ENCODE data around the gene GLCCI1.

Gene GLCCI1

DNA sequence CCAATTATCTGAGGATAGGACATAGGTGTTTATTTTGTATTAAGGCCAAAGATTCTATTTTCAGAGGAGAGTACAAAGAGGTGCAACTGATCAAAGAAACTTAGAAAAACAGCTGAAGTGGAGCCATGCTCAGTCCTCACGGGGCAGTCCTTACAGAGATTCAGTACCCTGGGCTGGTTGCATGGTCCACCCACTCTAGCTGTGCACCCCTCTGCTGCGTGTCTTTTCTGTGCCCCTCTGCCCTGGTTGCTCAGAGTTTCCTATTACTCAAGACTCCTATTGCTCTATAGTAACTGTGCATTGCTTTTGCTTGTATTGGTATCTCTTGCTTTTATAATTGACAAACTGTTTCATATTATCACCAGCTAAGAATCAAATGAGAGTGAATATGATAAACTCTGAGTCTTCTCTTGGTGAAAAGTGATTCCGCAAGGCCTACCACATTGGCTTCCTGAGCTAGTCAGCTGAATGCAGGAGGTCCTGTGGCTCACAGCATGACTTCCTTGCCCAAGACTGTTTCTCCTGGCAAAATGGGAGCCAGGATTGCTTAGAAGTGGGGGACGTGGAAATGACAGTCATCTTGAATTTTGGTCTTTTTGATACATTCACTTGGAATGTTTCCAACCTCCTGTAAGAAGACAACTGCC is 137.0 kb downstream of the GLCCI1 start:
- no peak for DNase-seq

DNA sequence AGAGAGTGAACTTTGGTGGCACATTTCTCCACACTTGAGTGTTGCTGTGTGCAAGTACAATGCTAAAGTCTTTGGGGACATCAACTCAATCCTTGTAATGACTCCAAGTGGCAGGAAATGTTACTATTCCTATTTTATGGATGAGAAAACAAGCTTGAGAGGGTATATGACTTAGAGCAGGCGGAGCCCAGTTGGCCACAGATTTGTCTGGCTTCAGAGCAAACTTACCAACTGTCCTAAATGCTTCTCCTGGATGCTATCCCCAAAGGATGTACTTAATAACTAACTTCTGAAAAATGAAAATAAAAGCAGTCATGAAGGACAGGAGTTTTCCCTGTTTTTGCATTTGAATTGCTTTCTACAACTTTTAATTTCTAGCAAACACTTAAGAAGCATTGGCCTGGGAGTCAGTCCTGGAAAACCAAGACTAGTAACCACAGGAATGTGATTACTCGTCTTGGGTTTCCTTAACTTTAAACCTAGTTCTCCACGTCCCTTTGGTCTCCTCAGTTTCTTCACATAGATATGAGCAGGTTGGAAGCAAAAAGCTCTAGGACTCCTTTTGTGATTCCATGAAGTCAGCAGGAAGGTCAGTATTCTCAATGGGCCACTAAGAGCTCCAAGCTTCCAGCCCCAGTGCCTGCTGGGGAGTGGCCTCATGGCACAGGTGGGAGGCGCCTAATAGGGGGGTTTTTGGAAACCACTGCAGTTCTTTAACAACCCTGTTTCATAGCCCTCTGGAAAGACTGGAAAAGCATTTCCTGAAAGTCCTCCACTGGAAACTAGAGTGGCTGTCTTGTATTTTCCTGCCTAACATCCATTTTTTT is 140.8 kb downstream of the GLCCI1 start:
- DNase-seq, result no peak

DNA sequence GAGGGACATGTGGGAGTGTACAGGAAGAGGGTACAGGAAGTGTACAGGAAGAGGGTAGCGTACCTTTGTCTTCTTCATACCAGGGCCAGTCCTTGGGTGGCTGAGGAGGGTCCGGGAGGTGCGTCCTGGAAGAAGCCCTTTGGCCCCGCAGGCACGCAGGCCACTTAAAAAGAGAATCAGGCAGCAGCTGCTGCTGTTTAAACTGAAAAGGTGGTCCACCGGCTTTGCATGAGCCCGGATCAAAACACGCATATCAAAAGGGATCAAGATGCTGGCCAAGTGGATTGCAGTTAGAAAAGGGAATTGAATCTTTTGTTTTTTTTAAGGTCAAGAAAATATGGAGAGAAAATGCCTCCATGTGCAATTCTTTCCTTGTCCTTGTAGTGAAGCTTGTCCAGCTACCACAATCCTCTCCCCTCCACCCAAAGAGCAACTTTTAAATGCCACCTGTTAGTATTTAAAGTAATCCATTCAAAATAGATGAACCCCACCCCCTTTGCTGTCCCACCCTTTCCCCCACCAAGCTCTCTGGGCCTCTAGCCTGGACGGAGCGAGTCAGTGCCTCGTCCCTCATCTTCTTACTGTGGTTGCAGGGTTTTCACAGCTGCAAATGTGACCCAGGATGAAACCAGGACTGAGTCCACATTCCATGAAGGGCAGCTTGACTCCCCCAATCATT is 142.8 kb downstream of the GLCCI1 start:
- no peak for DNase-seq

DNA sequence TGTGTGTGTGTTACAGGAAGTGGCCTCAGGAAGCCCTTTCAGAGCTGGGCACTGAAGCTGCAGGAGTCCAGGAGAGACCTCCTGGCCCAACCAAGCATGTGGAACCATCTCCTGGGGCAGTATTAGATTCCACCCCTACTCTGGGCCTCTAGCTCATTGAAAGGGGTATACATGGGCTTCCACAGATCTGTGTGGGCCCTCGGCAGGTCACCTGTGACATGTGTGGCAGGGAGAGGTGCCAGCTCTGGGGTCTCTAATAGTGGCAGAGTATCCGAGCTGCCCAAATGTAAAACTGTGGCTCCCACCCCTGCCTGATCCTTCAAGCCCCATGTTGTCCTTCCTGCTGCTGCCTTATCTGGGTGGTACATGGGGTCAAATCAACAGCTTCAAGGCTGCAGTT is 144.1 kb downstream of the GLCCI1 start:
- DNase-seq, result no peak

DNA sequence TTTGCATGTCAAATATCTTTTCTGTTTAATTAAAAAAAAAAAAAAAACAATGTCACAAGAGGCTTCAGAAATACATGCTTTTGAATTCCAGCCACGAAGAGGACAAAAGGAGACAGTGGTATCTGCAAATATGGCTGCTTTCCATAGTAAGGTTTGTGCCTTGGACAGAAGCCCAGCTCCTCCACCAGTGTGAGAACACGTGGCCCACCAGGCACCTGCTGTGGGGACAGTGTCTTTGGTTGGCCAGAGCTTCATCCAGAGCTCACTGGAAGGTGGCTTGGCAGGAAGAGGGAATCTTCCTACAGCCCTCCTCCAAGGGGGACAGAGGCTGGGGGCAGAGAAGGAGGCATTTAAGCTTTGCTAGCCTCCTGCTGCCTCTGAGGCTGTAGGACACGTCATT is 144.6 kb downstream of the GLCCI1 start:
- no peak for DNase-seq

DNA sequence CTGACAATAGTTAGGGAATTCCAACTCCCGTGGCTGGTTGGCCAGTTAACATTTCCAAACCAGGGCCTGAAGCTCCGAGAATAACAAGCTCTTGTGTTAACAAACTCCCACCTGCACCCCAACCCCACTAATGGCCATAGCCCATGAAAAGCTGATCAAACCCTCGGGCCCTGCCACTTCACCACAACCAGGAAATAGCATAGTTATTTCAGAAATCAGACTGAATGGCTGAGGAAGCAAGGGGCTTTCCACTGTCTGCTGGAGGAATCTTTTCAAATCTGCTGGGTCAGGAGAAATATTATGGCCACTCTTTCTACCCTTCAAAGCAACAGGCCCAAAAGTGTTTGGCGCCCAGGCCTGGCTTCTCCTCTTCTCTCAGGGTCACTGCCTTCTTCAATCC is 145.6 kb downstream of the GLCCI1 start:
- DNase-seq, result no peak

DNA sequence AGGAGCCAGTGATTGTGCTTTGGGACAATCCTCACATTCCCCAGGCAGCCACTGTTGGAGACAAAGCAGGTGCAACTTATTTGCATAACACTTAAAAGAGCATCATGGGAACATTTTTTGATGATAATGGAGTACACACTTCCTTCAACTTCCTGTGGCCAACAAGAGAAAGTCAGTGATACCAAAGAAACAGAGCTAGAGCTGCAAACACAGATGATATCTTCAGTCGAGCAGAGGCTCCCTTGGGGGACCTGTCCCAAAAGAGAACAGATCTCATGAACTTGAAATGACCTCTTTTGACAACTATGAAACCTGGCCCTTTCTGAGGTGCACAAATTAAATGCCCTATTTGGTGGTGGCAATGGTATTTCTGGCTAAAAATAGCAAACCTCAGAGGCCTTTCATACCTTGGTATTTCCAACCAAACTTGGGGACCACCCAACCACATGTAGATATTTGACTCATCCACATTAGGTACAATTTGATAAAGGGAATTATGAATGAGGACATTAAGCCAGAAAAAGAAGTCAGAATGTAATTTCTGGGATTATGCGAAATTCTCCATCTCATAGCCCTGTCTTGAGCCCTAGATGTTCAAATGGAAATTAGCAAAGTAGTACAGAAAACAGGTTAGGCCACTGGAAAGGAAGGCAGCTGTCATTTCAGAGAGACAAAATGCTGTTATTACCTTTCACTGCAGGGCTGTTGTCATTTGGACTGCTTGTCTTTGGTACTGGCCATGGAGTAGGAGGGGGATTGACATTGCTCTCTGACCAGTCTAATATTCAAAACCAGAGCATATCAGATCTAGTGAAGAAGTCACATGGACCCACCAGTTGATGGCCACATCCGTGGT is 147.2 kb downstream of the GLCCI1 start:
- DNase-seq, result no peak

DNA sequence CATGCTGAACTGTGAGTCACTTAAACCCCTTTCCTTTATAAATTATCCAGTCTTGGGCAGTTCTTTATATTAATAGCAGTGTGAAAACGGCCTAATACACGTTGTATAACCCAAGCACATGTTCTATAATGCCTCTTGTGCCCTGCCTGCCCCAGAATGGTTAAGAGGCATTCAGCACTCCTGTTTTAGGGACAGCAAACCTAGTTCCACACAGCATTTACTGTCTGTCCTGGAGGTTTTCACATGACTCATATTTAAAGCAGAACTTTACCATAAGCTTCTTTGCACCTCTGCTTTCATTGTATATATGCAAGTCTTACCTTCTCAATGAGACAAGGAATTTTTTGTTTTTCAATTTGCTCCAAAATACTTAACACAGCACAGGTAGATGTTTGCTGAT is 148.6 kb downstream of the GLCCI1 start:
- no peak for DNase-seq

DNA sequence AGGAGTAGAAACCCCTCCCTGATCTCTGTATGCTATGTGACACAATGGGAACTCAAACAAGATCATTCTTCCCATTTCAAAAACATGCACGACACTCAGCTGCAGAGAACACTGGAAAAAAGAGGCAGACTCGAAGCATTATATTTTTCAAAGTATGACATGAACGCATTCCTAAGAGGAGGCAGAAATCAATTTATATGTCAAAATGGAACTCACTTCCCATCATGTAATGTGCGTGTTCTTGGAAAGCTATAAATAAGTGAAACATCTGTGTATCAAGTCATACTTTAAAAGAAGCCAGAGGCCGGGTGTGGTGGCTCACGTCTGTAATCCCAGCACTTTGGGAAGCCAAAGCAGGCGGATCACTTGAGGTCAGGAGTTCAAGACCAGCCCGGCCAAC is 150.7 kb downstream of the GLCCI1 start:
- DNase-seq, result no peak

DNA sequence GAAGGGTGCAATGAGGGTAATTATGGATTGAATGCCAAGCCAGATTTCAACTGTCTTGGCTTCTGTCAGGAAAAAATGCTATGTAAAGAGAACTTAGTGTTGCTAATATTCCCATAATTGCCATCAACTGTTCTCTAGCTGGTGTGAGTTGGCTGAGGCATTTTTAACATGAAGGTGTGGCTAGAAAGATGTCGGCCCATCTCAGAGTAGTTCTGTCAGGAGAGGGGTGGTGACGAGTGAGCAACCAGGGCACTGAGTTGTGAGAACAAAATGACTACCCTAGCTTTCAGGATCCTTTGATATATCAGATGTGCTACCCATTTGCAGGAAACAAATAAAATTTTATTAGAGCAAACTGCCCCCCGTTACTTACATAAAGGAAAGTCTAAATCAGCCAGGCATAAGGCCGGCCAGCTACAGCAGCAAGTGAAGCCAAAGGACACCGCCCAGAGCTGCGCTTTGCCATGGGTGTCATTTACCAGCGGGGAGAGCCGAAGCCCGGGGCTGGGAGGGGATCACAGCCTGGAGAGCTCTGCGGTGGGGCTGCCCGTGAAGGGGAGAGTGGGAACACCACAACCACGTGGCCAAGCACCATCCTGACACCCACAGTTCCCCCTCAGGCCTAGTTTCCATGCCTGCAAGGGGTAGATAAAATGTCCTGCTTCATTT is 151.9 kb downstream of the GLCCI1 start:
- no peak for DNase-seq

DNA sequence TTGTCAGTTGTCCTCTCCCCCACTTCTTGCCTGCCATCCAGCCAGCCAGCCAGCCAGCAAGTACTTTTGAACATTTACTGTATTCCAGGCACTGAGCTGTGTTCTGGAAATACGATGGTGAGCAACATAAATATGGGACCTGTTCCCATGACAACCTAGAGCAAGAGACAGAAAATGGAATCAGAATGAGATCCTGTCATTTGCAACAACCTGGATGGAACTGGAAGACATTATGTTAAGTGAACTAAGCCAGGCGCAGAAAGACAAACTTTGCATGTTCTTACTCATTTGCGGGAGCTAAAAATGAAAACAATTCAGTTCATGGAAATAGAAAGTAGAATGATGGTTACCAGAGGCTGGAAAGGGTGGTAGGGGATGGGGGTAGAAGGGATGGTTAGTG is 152.6 kb downstream of the GLCCI1 start:
- DNase-seq, result no peak

DNA sequence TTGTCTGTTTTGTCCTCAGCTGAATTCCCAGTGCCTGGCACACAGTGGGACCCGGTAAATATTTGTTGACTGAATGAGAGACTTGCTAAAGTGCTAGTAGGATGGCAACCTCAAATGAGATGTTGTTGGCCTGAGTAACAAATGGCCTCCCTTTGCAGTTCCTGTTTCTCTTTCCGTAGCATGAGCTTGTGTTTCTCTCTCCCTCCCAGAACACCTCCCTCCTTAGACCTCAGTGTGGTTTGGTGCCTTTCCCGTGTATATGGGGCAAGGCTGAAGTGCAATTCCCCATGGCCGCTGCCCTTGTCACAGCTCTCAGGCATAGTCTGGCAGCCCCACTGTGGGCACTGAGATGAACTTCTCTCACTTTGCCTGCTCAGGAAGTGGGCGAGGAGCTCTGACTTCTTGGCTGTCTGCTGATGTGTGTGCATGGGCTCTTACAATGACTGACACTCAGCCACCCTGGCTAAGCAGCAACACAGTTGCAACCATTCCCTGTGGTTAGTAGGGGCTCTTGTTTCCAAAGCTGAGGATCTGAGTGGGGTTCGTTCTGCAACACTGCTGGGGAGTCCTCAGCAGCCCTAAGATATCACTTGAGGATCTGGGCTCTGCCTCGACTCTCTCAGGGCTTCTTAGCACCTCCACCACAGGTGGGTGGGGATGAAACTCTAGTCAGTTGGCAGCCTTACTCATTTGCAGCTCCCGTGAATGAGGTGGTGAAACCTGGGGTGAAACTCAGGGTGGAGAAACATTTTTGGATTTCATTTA is 157.3 kb downstream of the GLCCI1 start:
- peak; percentile 61 for DNase-seq

DNA sequence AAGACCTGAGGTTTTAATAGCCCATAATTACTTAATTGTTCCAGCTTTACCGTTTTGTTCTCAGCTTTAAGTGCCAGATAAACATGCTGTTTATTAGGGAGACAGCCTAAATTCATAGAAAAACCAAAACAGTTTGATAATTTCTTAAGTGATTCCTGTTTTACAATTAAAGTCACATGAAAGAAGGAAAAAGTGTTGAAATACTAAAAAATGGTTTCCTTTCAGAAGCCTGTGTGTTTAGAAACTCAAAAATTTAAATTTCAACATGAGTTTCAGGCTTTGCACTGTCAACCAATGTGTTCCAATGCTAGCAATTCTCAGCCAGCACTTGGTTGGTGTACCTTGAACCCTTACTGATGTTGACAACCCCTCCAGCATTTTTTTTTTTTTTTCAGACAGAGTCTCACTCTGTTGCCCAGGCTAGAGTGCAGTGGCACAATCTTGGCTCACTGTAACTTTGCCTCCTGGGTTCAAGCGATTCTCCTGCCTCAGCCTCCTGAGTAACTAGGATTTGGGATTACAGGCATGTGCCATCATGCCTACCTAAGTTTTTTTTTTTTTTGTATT is 158.1 kb downstream of the GLCCI1 start:
- DNase-seq, result peak; percentile 50

DNA sequence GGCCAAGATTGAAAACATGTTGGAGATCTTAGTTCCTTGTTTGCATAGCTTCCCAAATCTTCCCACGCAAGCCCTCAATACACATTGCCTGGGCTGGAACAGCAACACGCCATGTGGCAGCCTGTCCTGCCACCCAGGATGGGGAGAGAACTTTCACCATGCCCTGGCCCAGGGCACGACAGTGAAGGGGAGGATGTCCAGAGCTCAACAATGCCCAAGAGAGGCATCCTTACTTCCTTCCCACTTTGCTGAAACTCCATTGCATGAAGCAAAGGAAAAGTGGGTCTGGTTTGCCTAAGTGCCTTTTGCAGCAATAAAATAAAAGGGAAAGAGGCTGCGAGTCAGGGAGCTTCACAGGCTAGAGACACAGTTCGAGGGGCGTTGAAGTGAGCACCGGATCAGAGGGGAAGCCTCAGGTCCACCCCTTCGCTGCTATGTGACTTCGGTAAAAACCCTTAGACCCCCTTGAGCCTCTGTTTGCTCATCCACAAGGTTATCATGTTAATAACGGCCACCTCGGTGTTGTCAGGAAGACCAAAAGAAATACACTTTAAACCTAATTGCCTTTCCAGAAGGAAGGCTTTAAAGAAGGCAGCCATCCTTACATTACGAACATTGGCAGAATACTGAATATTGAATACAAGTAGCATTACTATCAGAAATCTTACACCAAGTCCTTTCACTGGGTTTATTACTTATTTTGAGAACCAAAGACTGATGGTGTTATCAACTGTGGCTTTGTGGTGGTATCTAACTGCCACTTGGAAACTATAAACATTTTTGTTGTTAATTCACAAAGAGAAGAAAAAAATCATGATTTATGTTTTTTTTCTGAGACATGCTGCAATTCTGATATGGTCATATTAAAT is 160.1 kb downstream of the GLCCI1 start:
- DNase-seq, result no peak

DNA sequence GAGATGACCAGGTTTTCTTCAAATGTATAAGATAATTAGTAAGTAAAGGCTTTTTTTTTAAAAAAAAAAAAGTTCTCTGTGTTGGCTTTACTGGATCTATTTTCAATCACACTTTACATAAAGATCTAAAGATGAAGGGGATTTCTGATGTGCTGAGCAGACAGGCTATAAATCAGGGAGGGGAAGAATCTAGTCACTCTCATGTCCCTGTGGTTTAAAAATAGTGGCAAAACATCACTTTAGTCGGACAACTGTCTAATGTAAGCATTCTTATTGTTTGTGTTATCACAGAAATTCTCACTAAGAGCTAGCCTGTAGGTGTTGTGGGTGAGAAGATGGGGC is 160.7 kb downstream of the GLCCI1 start:
- no peak for DNase-seq

DNA sequence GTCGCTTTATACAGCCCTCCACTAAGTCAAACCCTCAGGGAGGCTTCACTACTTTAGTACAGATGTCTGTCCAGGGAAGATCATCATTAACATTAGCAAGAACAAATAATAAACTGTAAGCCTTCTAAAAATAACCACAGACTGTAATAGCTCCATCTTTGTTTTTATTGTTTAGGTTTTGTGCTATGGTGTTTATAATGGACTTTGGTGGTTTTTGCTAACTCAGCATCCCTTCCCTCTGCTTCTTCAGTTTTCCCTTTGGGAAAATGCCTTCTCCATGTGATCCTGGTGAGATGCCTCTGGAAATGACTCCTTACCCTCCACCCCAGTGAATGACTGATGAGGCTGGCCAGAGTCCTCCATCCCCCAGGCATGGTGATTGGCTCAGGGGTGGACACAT is 162.1 kb downstream of the GLCCI1 start:
- DNase-seq, result no peak

DNA sequence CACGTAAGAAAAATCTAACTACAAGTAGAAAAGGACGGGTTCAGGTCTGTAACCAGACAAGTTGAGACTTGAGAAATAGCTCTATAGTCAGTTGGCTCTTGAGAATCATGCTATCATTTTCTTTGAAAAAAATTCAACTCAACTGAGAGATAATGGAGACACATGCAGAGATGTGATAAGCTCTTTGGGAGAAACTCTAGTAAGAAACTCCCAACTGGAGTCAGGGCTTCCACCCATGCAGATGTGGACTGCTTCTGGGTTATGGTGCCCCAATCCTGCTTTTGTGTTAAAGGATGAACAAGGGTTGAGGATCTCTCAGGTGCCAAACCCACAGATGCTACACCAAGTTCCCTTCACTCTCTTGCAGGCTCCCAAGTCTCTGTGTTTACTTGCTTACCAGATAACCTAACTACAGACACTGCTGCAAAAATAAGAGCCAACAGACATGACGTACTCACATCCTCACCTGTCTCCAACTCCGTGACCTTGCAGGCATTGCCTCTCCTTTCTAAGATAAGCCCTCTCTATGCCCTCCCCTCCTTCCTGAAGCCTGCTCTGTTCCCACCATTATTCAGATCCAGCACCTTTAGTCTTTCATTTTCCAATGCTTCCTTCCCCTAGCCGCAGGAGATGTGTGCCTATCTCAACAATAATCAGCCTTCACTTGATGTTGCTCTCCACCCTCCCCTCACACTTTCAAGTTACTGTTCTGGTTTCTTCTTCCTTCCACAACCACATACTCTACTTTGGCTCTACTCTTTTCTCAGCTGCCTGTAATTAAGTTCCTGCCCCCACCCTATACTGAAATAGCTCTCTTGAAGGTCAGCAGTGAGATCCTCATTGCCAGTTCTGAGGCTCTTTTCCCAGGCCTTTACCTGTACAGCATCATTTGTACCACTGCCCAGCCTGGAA is 163.4 kb downstream of the GLCCI1 start:
- no peak for DNase-seq

DNA sequence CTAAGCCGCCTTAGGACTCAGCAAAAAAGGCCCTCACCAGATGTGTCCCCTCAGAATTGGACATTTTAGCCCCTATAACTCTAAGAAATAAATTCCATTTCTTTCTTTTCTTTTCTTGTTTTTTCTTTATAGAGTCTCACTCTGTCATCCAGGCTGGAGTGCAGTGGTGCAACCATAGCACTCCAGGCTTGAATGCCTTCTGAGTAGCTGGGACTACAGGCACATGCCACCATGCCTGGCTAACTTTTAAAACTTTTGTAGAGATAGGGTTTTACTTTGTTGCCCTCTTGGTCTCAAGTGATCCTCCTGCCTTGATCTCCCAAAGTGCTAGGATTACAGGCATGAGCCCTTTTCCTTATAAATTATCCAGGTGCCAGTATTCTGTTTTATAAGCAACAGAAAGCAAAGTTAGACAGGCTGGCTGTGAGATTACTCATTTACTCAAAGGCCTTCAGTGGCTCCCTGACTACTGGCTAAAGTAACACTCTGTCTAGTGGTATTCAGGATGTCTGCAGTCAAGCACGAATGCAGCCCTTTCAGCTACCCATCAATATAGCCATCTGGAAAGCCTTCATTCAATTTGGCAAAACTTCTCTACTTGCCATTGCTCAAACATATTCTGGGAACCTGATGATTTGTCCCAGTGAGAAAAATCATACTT is 164.7 kb downstream of the GLCCI1 start:
- no peak for DNase-seq
